ENCODE data around the gene ARMC3. TPM values are rescaled to one million over a fixed set of nuclear protein-coding genes. Genes with fewer than 3 reads are reported as not detected.
A peak's percentile ranks its signal among the peaks of the same experiment; 100 is the strongest.

ARMC3 gene, protein sequence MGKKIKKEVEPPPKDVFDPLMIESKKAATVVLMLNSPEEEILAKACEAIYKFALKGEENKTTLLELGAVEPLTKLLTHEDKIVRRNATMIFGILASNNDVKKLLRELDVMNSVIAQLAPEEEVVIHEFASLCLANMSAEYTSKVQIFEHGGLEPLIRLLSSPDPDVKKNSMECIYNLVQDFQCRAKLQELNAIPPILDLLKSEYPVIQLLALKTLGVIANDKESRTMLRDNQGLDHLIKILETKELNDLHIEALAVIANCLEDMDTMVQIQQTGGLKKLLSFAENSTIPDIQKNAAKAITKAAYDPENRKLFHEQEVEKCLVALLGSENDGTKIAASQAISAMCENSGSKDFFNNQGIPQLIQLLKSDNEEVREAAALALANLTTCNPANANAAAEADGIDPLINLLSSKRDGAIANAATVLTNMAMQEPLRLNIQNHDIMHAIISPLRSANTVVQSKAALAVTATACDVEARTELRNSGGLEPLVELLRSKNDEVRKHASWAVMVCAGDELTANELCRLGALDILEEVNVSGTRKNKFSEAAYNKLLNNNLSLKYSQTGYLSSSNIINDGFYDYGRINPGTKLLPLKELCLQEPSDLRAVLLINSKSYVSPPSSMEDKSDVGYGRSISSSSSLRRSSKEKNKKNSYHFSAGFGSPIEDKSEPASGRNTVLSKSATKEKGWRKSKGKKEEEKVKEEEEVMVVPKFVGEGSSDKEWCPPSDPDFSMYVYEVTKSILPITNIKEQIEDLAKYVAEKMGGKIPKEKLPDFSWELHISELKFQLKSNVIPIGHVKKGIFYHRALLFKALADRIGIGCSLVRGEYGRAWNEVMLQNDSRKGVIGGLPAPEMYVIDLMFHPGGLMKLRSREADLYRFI
- not detected for total RNA-seq (ENCODE audit: unreplicated experiment)
- long read RNA-seq: 0 reads

DNA sequence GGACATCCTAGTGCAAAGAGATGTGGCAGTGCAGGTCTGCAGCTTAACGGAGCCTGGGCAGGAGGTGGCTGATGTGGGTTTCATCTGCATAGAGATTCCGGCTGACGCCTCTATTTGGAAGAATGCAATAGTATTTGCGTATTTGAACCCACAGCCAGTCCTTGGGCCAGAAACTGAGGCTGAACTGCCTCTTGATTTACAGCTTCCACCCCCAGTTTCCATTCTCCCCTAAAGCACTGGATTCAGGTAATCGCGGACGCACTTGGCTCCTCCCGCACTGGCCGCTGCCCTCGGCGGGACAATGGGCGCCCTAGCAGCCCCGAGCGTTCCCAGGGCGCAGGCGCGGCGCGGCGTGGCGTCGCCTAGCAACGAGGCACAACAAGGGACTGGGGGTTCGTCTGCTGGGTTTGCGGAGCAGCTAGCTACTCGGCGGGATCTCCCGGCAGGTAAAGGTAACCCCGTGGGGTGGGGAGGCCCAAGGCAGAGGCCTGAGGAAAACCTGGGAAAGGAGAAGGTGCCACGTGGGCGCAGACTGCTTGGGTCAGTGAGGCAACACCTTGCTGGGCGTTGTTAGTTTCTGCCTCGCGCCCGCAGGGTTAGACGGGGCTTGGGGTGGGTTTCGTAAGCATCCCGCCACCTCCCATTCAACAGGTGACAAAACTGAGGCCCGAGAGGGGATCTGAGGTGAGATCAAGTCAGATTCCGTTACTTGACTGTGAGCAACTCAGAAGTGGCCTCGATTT lies at the start of gene ARMC3:
Gene ARMC3, plus strand, starts transcription at position 393 of the 743 bp plus-strand sequence. CDS start 3,944 bp downstream, outside the sequence.
- no peaks in the 10 kb centered on the region for H3K36me3 Mint-ChIP-seq (ENCODE audit: unreplicated experiment)
- H3K27ac Mint-ChIP-seq (ENCODE audit: unreplicated experiment): no peak within 1 kb of the TSS

DNA sequence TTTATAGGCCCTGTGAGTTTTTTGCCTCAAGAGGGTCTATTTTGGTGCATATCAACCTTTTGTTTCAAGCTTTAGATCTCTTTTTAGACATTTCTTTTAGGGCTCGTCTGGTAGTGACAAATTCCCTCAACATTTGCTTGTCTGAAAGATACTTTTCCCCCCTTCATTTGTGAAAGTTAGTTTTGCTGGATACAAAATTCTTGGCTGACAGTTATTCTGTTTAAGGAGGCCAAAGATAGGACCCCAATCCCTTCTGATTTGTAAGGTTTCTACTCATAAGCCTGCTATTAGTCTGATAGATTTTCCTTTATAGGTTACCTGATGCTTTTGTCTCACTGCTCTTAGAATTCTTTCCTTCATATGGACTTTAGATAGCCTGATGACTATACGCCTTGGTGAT lies 36.1 kb upstream of the ARMC3 start:
- H3K4me1 Mint-ChIP-seq (ENCODE audit: low read depth, unreplicated experiment): no peaks in the 10 kb centered on the region
- no peak overlapping the region for H3K27ac Mint-ChIP-seq (ENCODE audit: unreplicated experiment)
- H3K9me3 Mint-ChIP-seq (ENCODE audit: unreplicated experiment): peaks cover 9% of the 10 kb centered on the region
- TF ChIP-seq, protein P1, sequence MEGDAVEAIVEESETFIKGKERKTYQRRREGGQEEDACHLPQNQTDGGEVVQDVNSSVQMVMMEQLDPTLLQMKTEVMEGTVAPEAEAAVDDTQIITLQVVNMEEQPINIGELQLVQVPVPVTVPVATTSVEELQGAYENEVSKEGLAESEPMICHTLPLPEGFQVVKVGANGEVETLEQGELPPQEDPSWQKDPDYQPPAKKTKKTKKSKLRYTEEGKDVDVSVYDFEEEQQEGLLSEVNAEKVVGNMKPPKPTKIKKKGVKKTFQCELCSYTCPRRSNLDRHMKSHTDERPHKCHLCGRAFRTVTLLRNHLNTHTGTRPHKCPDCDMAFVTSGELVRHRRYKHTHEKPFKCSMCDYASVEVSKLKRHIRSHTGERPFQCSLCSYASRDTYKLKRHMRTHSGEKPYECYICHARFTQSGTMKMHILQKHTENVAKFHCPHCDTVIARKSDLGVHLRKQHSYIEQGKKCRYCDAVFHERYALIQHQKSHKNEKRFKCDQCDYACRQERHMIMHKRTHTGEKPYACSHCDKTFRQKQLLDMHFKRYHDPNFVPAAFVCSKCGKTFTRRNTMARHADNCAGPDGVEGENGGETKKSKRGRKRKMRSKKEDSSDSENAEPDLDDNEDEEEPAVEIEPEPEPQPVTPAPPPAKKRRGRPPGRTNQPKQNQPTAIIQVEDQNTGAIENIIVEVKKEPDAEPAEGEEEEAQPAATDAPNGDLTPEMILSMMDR (IDR thresholded peaks at IDR 0.05; ENCODE audit: partially characterized antibody, unreplicated experiment): no peak
- no peak overlapping the region for H3K4me3 Mint-ChIP-seq (ENCODE audit: unreplicated experiment)
- H3K27me3 Mint-ChIP-seq (ENCODE audit: unreplicated experiment): peaks cover 2% of the 10 kb centered on the region
- no peaks in the 10 kb centered on the region for H3K36me3 Mint-ChIP-seq (ENCODE audit: unreplicated experiment)
- DNase-seq: no peak

More for the DNA sequence above, at the start of gene ARMC3:
- peak; percentile 82 for DNase-seq
- H3K4me1 Mint-ChIP-seq (ENCODE audit: low read depth, unreplicated experiment): no peaks in the 10 kb centered on the region
- no peaks in the 10 kb centered on the region for H3K27me3 Mint-ChIP-seq (ENCODE audit: unreplicated experiment)
- no peaks in the 10 kb centered on the region for H3K9me3 Mint-ChIP-seq (ENCODE audit: unreplicated experiment)
- TF ChIP-seq, protein P1 (IDR thresholded peaks at IDR 0.05; ENCODE audit: partially characterized antibody, unreplicated experiment): no peak
- H3K4me3 Mint-ChIP-seq (ENCODE audit: unreplicated experiment): no peak within 1 kb of the TSS

DNA sequence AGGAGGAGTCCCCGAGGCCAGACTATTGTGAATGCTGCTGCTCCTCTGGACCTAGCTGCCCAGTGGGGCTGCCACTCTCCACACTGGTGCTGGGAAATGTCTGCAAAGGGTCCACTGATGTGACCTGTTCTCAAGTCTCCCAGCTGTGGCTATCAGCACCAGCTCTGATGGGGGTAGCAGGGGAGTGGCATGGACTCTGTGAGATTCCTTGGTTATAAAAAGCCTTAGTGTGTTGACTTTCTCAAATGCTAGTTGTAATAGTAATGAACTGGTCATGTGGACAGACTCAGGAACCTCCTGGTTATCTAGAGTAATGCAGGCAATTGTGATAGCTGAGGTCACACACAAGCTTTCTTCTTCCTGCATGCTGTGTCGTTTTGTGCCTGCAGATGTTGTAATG lies 34.1 kb upstream of the ARMC3 start:
- Mint-ChIP-seq H3K4me3 (ENCODE audit: unreplicated experiment) (no peak overlapping the region), H3K36me3 (ENCODE audit: unreplicated experiment) (no peaks in the 10 kb centered on the region), H3K27me3 (ENCODE audit: unreplicated experiment) (no peaks in the 10 kb centered on the region), H3K4me1 (ENCODE audit: low read depth, unreplicated experiment) (no peaks in the 10 kb centered on the region), H3K9me3 (ENCODE audit: unreplicated experiment) (peaks cover 4% of the 10 kb centered on the region), H3K27ac (ENCODE audit: unreplicated experiment) (no peak overlapping the region)
- TF ChIP-seq, protein P1 (IDR thresholded peaks at IDR 0.05; ENCODE audit: partially characterized antibody, unreplicated experiment): no peak
- no peak for DNase-seq

DNA sequence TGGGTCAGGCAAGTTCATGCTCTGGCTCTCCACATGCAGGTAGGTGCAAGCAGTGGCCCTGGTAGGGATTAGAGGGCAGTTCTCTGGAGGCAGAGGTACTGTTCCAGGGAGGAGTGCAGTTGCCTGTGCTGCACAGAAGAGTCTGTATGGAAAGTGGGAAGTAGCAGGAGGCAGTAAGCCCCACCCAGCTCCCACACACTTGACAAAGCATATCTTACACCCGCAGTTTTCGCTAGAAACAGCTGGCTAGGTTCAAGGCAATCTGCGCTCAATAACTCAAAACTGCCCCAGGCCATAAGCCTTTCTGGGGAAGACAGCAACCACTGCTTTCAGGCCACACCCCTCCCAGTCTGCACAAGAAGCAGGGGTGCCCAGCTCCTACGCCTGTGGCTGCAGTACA lies 33.1 kb upstream of the ARMC3 start:
- no peak overlapping the region for H3K4me3 Mint-ChIP-seq (ENCODE audit: unreplicated experiment)
- DNase-seq: peak; percentile 15
- no peaks in the 10 kb centered on the region for H3K4me1 Mint-ChIP-seq (ENCODE audit: low read depth, unreplicated experiment)
- peaks cover 4% of the 10 kb centered on the region for H3K9me3 Mint-ChIP-seq (ENCODE audit: unreplicated experiment)
- no peaks in the 10 kb centered on the region for H3K36me3 Mint-ChIP-seq (ENCODE audit: unreplicated experiment)
- TF ChIP-seq, protein P1 (IDR thresholded peaks at IDR 0.05; ENCODE audit: partially characterized antibody, unreplicated experiment): no peak
- H3K27me3 Mint-ChIP-seq (ENCODE audit: unreplicated experiment): no peaks in the 10 kb centered on the region
- no peak overlapping the region for H3K27ac Mint-ChIP-seq (ENCODE audit: unreplicated experiment)

Data from glutamatergic neuron (in vitro differentiated cells).